ENCODE results near the gene OVCA2.

The OVCA2 gene

DNA sequence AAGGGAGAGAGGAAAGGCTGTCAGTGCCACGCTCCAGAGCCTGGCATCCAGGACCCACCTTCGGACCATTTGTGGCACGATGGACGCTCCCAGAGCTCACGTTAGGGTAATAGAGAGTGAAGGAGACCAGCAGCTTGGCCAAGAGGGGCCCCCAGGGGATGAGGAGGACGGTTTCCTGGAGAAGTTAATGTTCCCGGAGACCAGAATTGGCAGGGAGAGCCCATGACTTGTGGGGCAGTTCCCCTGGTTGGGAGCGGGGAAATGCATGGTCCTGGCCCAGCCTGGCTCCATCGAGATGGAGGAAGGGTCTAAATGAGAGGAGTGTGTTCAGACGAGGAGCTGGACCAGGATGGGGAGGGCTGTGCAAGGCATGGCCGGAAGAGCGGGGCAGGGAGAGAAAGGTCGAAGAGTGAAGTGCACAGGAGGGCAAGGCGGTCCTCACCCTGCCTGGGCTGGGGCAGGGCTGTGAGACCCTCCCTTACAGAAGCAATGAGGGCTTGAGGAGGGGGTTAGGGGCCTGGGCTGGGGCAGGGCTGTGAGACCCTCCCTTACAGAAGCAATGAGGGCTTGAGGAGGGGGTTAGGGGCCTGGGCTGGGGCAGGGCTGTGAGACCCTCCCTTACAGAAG lies 10.2 kb downstream of the OVCA2 start:
- Histone ChIP-seq H4K20me1 (peaks cover 53% of the 10 kb centered on the region), H3K9ac (no peak overlapping the region), H3K27ac (no peak overlapping the region), H3K4me2 (peak overlapping the region; percentile 95; the same call in 1 of the 2 replicates), H3K4me3 (peak overlapping the region; percentile 77), H3K36me3 (no peaks in the 10 kb centered on the region), H3K9me3 (no peaks in the 10 kb centered on the region), H3K4me1 (peaks cover 52% of the 10 kb centered on the region), H3K27me3 (peaks cover 78% of the 10 kb centered on the region)
- TF ChIP-seq Cebpa-rat (IDR thresholded peaks at IDR 0.05), result no peak

- TF ChIP-seq Cebpa-rat (IDR thresholded peaks at IDR 0.05), result no peak
- Histone ChIP-seq H3K9me3 (no peaks in the 10 kb centered on the region), H3K4me3 (peak overlapping the region; percentile 74), H3K4me2 (peak overlapping the region; percentile 100), H3K27me3 (peaks cover 93% of the 10 kb centered on the region), H3K9ac (no peak overlapping the region), H4K20me1 (peaks cover 69% of the 10 kb centered on the region), H3K27ac (no peak overlapping the region), H3K36me3 (peaks cover 12% of the 10 kb centered on the region; the same call in 1 of the 2 replicates), H3K4me1 (peaks cover 68% of the 10 kb centered on the region)
These were observed 11.8 kb downstream of the OVCA2 start for GRCh38 chr17:2053380-2054261.

- peaks cover 91% of the 10 kb centered on the region for H3K27me3 ChIP-seq
- peaks cover 69% of the 10 kb centered on the region for H4K20me1 ChIP-seq
- H3K27ac ChIP-seq, result no peak overlapping the region
- H3K4me2 ChIP-seq, result peak overlapping the region; percentile 100
- H3K4me1 ChIP-seq, result peaks cover 67% of the 10 kb centered on the region
- peaks cover 12% of the 10 kb centered on the region; the same call in 1 of the 2 replicates for H3K36me3 ChIP-seq
- H3K9ac ChIP-seq, result no peak overlapping the region
- TF ChIP-seq Cebpa-rat (IDR thresholded peaks at IDR 0.05), result no peak
- H3K4me3 ChIP-seq, result peak overlapping the region; percentile 74
- no peaks in the 10 kb centered on the region for H3K9me3 ChIP-seq
These were observed 12.4 kb downstream of the OVCA2 start for GRCh38 chr17:2054262-2054511.

DNA sequence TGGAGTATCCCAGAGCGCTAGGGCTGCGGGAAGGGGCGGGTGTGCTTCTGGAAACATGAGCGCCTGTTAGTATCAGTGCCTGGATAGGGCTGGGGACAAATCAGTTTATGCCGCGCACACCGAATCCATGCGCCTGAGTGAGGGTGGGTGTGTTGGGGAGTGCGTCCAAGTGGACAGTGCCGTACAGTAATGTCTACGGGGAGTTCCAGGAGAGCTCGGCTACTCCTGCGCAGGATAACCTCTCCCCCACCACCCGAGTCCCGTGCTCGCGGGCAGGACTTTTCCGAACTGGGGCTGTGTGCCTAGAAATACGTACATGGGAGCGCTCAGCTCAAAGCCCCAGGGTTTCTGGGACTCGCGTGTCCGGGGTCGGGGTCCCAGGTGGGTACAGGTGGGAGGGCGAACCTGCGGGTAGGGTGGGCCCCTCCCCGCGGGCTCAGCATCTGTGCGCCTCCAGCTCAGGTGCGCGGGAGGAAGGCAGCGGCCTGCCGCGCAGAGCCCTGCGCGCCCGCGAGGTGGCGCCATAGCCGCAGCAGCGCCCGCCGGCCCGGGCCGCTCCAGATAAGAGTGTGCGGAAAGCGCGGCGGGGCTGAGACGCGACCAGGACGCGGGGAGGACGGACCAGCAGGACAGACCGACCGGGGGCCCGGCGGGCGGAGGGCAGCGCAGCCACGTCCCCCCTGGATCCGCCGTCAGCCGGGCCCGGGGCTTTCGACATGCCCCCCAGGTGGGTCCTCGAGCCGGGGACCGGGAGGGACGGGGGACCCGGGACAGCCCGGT lies 12.9 kb downstream of the OVCA2 start, which contains the start of gene HIC1:
TSS of gene HIC1 (plus strand) at position 592 of the 780 bp plus-strand sequence. CDS start 1,588 bp downstream, outside the sequence.
- H3K4me1 ChIP-seq, result peaks cover 67% of the 10 kb centered on the region
- peaks cover 12% of the 10 kb centered on the region; the same call in 1 of the 2 replicates for H3K36me3 ChIP-seq
- no peak within 1 kb of the TSS; the same call in 1 of the 2 replicates for H3K27ac ChIP-seq
- H3K9me3 ChIP-seq, result no peaks in the 10 kb centered on the region
- H3K4me2 ChIP-seq, result peak within 1 kb of the TSS; percentile 100
- H3K27me3 ChIP-seq, result peaks cover 91% of the 10 kb centered on the region
- H3K4me3 ChIP-seq, result peak within 1 kb of the TSS; percentile 74
- no peak for TF ChIP-seq Cebpa-rat (IDR thresholded peaks at IDR 0.05)
- peak within 1 kb of the TSS; percentile 61 for H3K9ac ChIP-seq
- peaks cover 69% of the 10 kb centered on the region for H4K20me1 ChIP-seq

DNA sequence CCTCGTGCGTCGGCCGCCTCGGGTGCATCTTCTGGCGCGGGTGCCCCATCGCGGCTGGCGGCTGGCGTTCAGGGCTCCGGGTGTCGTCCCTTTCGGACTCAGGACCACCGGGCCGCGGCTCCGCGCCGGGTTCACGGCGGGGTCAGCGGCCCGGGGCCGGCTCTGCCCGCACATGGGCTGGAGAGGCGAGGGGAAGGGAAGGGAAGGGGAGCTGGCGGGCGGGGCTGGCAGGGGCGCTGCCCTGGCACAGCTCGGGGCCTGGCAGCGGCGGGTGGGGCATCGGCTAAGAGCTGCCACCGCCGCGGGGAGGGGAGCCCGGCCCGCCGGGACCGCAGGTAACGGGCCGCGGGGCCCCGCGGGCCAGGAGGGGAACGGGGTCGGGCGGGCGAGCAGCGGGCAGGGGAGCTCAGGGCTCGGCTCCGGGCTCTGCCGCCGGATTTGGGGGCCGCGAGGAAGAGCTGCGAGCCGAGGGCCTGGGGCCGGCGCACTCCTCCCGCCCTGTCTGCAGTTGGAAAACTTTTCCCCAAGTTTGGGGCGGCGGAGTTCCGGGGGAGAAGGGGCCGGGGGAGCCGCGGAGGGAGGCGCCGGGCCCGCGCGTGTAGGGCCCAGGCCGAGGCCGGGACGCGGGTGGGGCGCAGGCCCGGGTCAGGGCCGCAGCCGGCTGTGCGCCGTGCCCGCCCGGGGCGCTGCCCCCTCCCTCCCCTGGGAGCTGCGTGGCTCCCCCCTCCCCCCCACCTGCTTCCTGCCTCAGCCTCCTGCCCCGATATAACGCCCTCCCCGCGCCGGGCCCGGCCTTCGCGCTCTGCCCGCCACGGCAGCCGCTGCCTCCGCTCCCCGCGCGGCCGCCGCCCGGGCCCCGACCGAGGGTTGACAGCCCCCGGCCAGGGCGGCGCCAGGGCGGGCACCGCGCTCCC lies 13.7 kb downstream of the OVCA2 start:
- peaks cover 94% of the 10 kb centered on the region for H3K27me3 ChIP-seq
- peaks cover 16% of the 10 kb centered on the region; the same call in 1 of the 2 replicates for H3K36me3 ChIP-seq
- H3K4me3 ChIP-seq, result peak overlapping the region; percentile 74
- H4K20me1 ChIP-seq, result peaks cover 67% of the 10 kb centered on the region
- peaks cover 74% of the 10 kb centered on the region for H3K4me1 ChIP-seq
- H3K9me3 ChIP-seq, result no peaks in the 10 kb centered on the region
- H3K9ac ChIP-seq, result peak overlapping the region; percentile 61
- H3K4me2 ChIP-seq, result peak overlapping the region; percentile 100
- no peak for TF ChIP-seq Cebpa-rat (IDR thresholded peaks at IDR 0.05)
- H3K27ac ChIP-seq, result no peak overlapping the region; the same call in 1 of the 2 replicates

DNA sequence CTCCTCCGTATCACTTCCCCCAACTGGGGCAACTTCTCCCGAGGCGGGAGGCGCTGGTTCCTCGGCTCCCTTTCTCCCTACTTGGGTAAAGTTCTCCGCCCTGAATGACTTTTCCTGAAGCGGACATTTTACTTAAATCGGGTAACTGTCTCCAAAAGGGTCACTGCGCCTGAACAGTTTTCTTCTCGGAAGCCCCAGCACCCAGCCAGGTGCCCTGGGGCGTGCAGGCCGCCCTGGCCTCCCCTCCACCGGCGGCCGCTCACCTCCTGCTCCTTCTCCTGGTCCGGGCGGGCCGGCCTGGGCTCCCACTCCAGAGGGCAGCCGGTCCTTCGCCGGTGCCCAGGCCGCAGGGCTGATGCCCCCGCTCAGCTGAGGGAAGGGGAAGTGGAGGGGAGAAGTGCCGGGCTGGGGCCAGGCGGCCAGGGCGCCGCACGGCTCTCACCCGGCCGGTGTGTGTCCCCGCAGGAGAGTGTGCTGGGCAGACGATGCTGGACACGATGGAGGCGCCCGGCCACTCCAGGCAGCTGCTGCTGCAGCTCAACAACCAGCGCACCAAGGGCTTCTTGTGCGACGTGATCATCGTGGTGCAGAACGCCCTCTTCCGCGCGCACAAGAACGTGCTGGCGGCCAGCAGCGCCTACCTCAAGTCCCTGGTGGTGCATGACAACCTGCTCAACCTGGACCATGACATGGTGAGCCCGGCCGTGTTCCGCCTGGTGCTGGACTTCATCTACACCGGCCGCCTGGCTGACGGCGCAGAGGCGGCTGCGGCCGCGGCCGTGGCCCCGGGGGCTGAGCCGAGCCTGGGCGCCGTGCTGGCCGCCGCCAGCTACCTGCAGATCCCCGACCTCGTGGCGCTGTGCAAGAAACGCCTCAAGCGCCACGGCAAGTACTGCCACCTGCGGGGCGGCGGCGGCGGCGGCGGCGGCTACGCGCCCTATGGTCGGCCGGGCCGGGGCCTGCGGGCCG lies 14.7 kb downstream of the OVCA2 start:
- Histone ChIP-seq H3K36me3 (peaks cover 25% of the 10 kb centered on the region), H3K9me3 (no peaks in the 10 kb centered on the region), H3K9ac (peak overlapping the region; percentile 16; the same call in 1 of the 2 replicates), H3K27ac (no peak overlapping the region), H3K4me2 (peak overlapping the region; percentile 100), H3K4me1 (peaks cover 75% of the 10 kb centered on the region), H3K27me3 (peaks cover 93% of the 10 kb centered on the region), H3K4me3 (peak overlapping the region; percentile 74), H4K20me1 (peaks cover 61% of the 10 kb centered on the region)
- no peak for TF ChIP-seq Cebpa-rat (IDR thresholded peaks at IDR 0.05)

DNA sequence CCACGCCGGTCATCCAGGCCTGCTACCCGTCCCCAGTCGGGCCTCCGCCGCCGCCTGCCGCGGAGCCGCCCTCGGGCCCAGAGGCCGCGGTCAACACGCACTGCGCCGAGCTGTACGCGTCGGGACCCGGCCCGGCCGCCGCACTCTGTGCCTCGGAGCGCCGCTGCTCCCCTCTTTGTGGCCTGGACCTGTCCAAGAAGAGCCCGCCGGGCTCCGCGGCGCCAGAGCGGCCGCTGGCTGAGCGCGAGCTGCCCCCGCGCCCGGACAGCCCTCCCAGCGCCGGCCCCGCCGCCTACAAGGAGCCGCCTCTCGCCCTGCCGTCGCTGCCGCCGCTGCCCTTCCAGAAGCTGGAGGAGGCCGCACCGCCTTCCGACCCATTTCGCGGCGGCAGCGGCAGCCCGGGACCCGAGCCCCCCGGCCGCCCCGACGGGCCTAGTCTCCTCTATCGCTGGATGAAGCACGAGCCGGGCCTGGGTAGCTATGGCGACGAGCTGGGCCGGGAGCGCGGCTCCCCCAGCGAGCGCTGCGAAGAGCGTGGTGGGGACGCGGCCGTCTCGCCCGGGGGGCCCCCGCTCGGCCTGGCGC lies 15.4 kb downstream of the OVCA2 start:
- peaks cover 85% of the 10 kb centered on the region for H3K27me3 ChIP-seq
- peak overlapping the region; percentile 100 for H3K4me2 ChIP-seq
- H3K4me3 ChIP-seq, result peak overlapping the region; percentile 74
- H3K4me1 ChIP-seq, result peaks cover 77% of the 10 kb centered on the region
- TF ChIP-seq Cebpa-rat (IDR thresholded peaks at IDR 0.05), result no peak
- H3K9me3 ChIP-seq, result no peaks in the 10 kb centered on the region
- peaks cover 32% of the 10 kb centered on the region for H3K36me3 ChIP-seq
- H3K27ac ChIP-seq, result no peak overlapping the region
- H3K9ac ChIP-seq, result peak overlapping the region; percentile 19; the same call in 1 of the 2 replicates
- peaks cover 55% of the 10 kb centered on the region for H4K20me1 ChIP-seq
